Ovary (tissue), 9 donors: ENCODE results near the gene CD68. TPM values are rescaled to one million over a fixed set of nuclear protein-coding genes. Genes with fewer than 3 reads are reported as not detected.

Experiments used
- DNase-seq, 5 donors: peaks; one replicate each; pipeline ENCODE4 v3.0.0-alpha.2; 2019 to 2020
- H3K27ac ChIP-seq, 2 donors: fragments of 200-600 bp; one replicate each; pipeline versions ENCODE4 v1.5.1 to v1.8.0; 2019 to 2022
- H3K27me3 ChIP-seq: fragments of 200-600 bp; one replicate; pipeline ENCODE4 v1.8.0; 2022
- H3K36me3 ChIP-seq: fragments of 200-600 bp; sonication (generic); one replicate; pipeline ENCODE4 v1.5.1; 2019
- H3K4me1 ChIP-seq: one replicate; pipeline ENCODE4 v1.8.1; 2013; ENCODE audit warnings: mild to moderate bottlenecking, moderate library complexity; ENCODE audit not compliant: insufficient read depth
- H3K4me3 ChIP-seq: fragments of 200-600 bp; sonication (generic); one replicate; pipeline ENCODE4 v1.5.1; 2017
- H3K9me3 ChIP-seq, 2 donors: fragments of 200-600 bp in 1 of 2; sonication (generic) in 1 of 2; one replicate each; pipeline versions ENCODE4 v1.5.1 to v1.8.1; 2013 to 2019; ENCODE audit warnings: mild to moderate bottlenecking in 1 of 2, moderate library complexity in 1 of 2
- CTCF ChIP-seq, 3 donors: fragments of 450-650 bp in 2 of 3; fragments of 200-600 bp in 1 of 3; IDR thresholded peaks; one replicate each; pipeline versions ENCODE4 v1.5.1 to v1.8.0; 2016 to 2022; ENCODE audit warnings: antibody characterized with exemption in 3 of 3, mild to moderate bottlenecking in 1 of 3
- EP300 ChIP-seq: sonication (generic); formaldehyde crosslinking; IDR thresholded peaks from one replicate; pipeline ENCODE4 v1.6.1; 2017; ENCODE audit warnings: antibody characterized with exemption
- POLR2A ChIP-seq: fragments of 450-650 bp; IDR thresholded peaks from one replicate; pipeline ENCODE4 v1.6.1; 2017; ENCODE audit warnings: antibody characterized with exemption, mild to moderate bottlenecking, moderate library complexity
- WGBS, 3 donors: extraction: QIAGEN DNeasy Blood & Tissue Kit in 1 of 3; methylation state at CpG; one replicate each; pipeline versions ENCODE4 v1.1.5 to v1.1.7; 2013 to 2017; 5-methylcytosine and 5-hydroxymethylcytosine counted together
- intact Hi-C, 4 donors: fragments of 100-400 bp; cut with DNase I; formaldehyde crosslinking; loops; one replicate each; pipeline versions ENCODE4 v1.11.0 to v1.15.1; 2022 to 2023
- polyA plus RNA-seq, 2 donors: library from polyadenylated mRNA; stranded (reverse); fragments of 200-250 nt in 1 of 2; fragments of 350-450 nt in 1 of 2; fragmentation: Illumina TruSeq in 1 of 2; extraction: RNeasy Lipid Tissue Mini Kit (QIAGEN cat#74804) in 1 of 2; gene quantifications; one replicate each; pipeline ENCODE4 v1.2.3, GENCODE V29; 2013 to 2014
- total RNA-seq, 7 donors: library from RNA; depleted of rRNA in 2 of 7; stranded (reverse); fragments of >200 nt in 2 of 7; fragmentation: NEBNext Ultra II Directional in 3 of 7; extraction: Animal tissue kit (Norgen Biotek cat#: 25700) in 3 of 7; gene quantifications; one replicate each; pipeline versions ENCODE4 v1.1.0 to v1.2.4, GENCODE V29; 2016 to 2023
- donor health status: DM: no; HTN: no; CAD: no; lungs with moderate emphysema.
- donor health status: DM: no; HTN: no; CAD: no.
- donor health status: Bipolar disorder and iron deficiency.
- donor health status: DM: yes; HTN: yes; CAD: no.
- donor health status: DM: no; HTN: no; CAD: no.
- donor health status: DM: yes; HTN: yes; CAD: no.

Gene CD68
- total and polyA plus RNA-seq, 9 donors, result 5.2 to 132 (median 15.4) TPM

- intact Hi-C loops, result loop anchor here in 1 of 4 donors (10.0 kb wide), 1 partner anchor 75 kb away; no protein-coding TSS in a partner anchor
- H3K4me1 ChIP-seq, result peaks cover 3% of the 10 kb centered on the region
- H3K9me3 ChIP-seq, result no peaks in the 10 kb centered on the region
- peak within 1 kb of the TSS; percentile 67 for H3K4me3 ChIP-seq
- no peak for TF ChIP-seq CTCF (IDR thresholded peaks at IDR 0.05)
- no peak for TF ChIP-seq EP300
- no peak for TF ChIP-seq POLR2A
- DNase-seq, result no peak
- 60 to 62% (median 61%) methylated on average over 23 to 24 of the region's 24 CpGs for WGBS, 3 donors
- no peaks in the 10 kb centered on the region for H3K27me3 ChIP-seq
- H3K27ac ChIP-seq, result peak within 1 kb of the TSS; percentile 12 to 42
- no peaks in the 10 kb centered on the region for H3K36me3 ChIP-seq
These were observed 10.7 kb downstream of the CD68 start, which contains the start of gene SOX15 for GRCh38 chr17:7589891-7590691. Gene SOX15, minus strand, starts transcription at chr17:7590094. Its CDS starts 418 bp downstream, at chr17:7589676.

GRCh38 chr17:7590743-7591142, 11.3 kb downstream of the CD68 start:
- Histone ChIP-seq H3K9me3 (no peaks in the 10 kb centered on the region), H3K4me3 (no peak overlapping the region), H3K27ac (no peak overlapping the region), H3K36me3 (no peaks in the 10 kb centered on the region), H3K27me3 (no peaks in the 10 kb centered on the region), H3K4me1 (peaks cover 3% of the 10 kb centered on the region)
- TF ChIP-seq EP300 (no peak), CTCF (IDR thresholded peaks at IDR 0.05) (no peak), POLR2A (no peak)
- intact Hi-C loops, result loop anchor here in 1 of 4 donors (10.0 kb wide), 1 partner anchor 76 kb away; no protein-coding TSS in a partner anchor
- WGBS, 3 donors, result 69 to 78% (median 75%) methylated on average over 4 of the region's 4 CpGs
- no peak for DNase-seq

GRCh38 chr17:7591596-7591995, 12.2 kb downstream of the CD68 start:
- TF ChIP-seq POLR2A (no peak), CTCF (IDR thresholded peaks at IDR 0.05) (no peak), EP300 (no peak)
- no peak for DNase-seq
- Histone ChIP-seq H3K4me3 (no peak overlapping the region), H3K4me1 (peaks cover 3% of the 10 kb centered on the region), H3K9me3 (no peaks in the 10 kb centered on the region), H3K36me3 (no peaks in the 10 kb centered on the region), H3K27ac (no peak overlapping the region), H3K27me3 (no peaks in the 10 kb centered on the region)
- intact Hi-C loops, result loop anchor here in 1 of 4 donors (10.0 kb wide), 1 partner anchor 77 kb away; no protein-coding TSS in a partner anchor
- WGBS, 3 donors, result 82 to 89% (median 88%) methylated on average over 5 of the region's 5 CpGs

- DNase-seq, result no peak
- no peaks in the 10 kb centered on the region for H3K36me3 ChIP-seq
- 85 to 89% (median 89%) methylated on average over 23 of the region's 23 CpGs for WGBS, 3 donors
- intact Hi-C loops, result loop anchor here in 1 of 4 donors (10.0 kb wide), 1 partner anchor 78 kb away; no protein-coding TSS in a partner anchor
- H3K9me3 ChIP-seq, result no peaks in the 10 kb centered on the region
- TF ChIP-seq CTCF (IDR thresholded peaks at IDR 0.05) (no peak), EP300 (no peak), POLR2A (no peak)
- no peaks in the 10 kb centered on the region for H3K27me3 ChIP-seq
- no peak overlapping the region for H3K4me3 ChIP-seq
- H3K4me1 ChIP-seq, result peaks cover 3% of the 10 kb centered on the region
- H3K27ac ChIP-seq, result no peak overlapping the region
These were observed 13.1 kb downstream of the CD68 start for GRCh38 chr17:7592422-7593021.
